Neuron (in vitro differentiated cells): ENCODE measurements around the gene TTC28.

Source experiments
- H2AFZ ChIP-seq: one replicate; pipeline ENCODE4 v1.6.1; 2013; ENCODE audit warnings: low read depth, mild to moderate bottlenecking, inconsistent platforms, low read length, moderate library complexity
- H3K27me3 ChIP-seq: one replicate; pipeline ENCODE4 v1.6.1; 2013; ENCODE audit warnings: low read length; ENCODE audit not compliant: insufficient read depth
- H3K36me3 ChIP-seq: one replicate; pipeline ENCODE4 v1.6.1; 2013; ENCODE audit warnings: low read length; ENCODE audit not compliant: insufficient read depth
- H3K4me1 ChIP-seq: one replicate; pipeline ENCODE4 v1.6.1; 2013; ENCODE audit warnings: low read length; ENCODE audit not compliant: insufficient read depth
- H3K4me3 ChIP-seq: 2 replicates; pipeline ENCODE4 v1.5.1; 2013; ENCODE audit warnings: mild to moderate bottlenecking, low read length, moderate library complexity
- H3K9me3 ChIP-seq: one replicate; pipeline ENCODE4 v1.6.1; 2013; ENCODE audit warnings: low read length

The TTC28 gene

GRCh38 chr22:28032861-28033260, 646.8 kb downstream of the TTC28 start:
- Histone ChIP-seq H2AFZ (no peak overlapping the region), H3K4me1 (peaks cover 6% of the 10 kb centered on the region), H3K36me3 (peaks cover 21% of the 10 kb centered on the region), H3K27me3 (no peaks in the 10 kb centered on the region), H3K9me3 (no peaks in the 10 kb centered on the region), H3K4me3 (no peak overlapping the region)

- H3K36me3 ChIP-seq = peaks cover 21% of the 10 kb centered on the region
- H3K9me3 ChIP-seq = no peaks in the 10 kb centered on the region
- no peak overlapping the region for H3K4me3 ChIP-seq
- H3K27me3 ChIP-seq = no peaks in the 10 kb centered on the region
- H2AFZ ChIP-seq = no peak overlapping the region
- H3K4me1 ChIP-seq = peaks cover 15% of the 10 kb centered on the region
These were observed 648.2 kb downstream of the TTC28 start for GRCh38 chr22:28031383-28031922.

- H3K4me3 ChIP-seq = no peak overlapping the region
- no peak overlapping the region for H2AFZ ChIP-seq
- H3K36me3 ChIP-seq = peaks cover 27% of the 10 kb centered on the region
- peaks cover 15% of the 10 kb centered on the region for H3K4me1 ChIP-seq
- H3K9me3 ChIP-seq = no peaks in the 10 kb centered on the region
- no peaks in the 10 kb centered on the region for H3K27me3 ChIP-seq
These were observed 649.2 kb downstream of the TTC28 start for GRCh38 chr22:28030473-28030872.

GRCh38 chr22:28029956-28030355, 649.7 kb downstream of the TTC28 start:
- H3K4me1 ChIP-seq = peaks cover 15% of the 10 kb centered on the region
- peaks cover 27% of the 10 kb centered on the region for H3K36me3 ChIP-seq
- no peak overlapping the region for H2AFZ ChIP-seq
- no peaks in the 10 kb centered on the region for H3K9me3 ChIP-seq
- H3K4me3 ChIP-seq = no peak overlapping the region
- H3K27me3 ChIP-seq = no peaks in the 10 kb centered on the region

- H3K36me3 ChIP-seq = peaks cover 27% of the 10 kb centered on the region
- no peak overlapping the region for H2AFZ ChIP-seq
- H3K27me3 ChIP-seq = no peaks in the 10 kb centered on the region
- no peaks in the 10 kb centered on the region for H3K9me3 ChIP-seq
- H3K4me1 ChIP-seq = peaks cover 15% of the 10 kb centered on the region
- H3K4me3 ChIP-seq = no peak overlapping the region
These were observed 650.3 kb downstream of the TTC28 start for GRCh38 chr22:28029201-28029948.

GRCh38 chr22:28027453-28028448, 651.9 kb downstream of the TTC28 start:
- H3K4me3 ChIP-seq = no peak overlapping the region
- H3K36me3 ChIP-seq = peaks cover 27% of the 10 kb centered on the region
- no peaks in the 10 kb centered on the region for H3K27me3 ChIP-seq
- no peak overlapping the region for H2AFZ ChIP-seq
- H3K9me3 ChIP-seq = no peaks in the 10 kb centered on the region
- H3K4me1 ChIP-seq = peaks cover 15% of the 10 kb centered on the region

- H2AFZ ChIP-seq = no peak overlapping the region
- H3K4me3 ChIP-seq = no peak overlapping the region
- no peaks in the 10 kb centered on the region for H3K27me3 ChIP-seq
- H3K9me3 ChIP-seq = no peaks in the 10 kb centered on the region
- peaks cover 27% of the 10 kb centered on the region for H3K36me3 ChIP-seq
- H3K4me1 ChIP-seq = peaks cover 30% of the 10 kb centered on the region
These were observed 653.6 kb downstream of the TTC28 start for GRCh38 chr22:28025866-28026575.

- peaks cover 37% of the 10 kb centered on the region for H3K4me1 ChIP-seq
- H3K9me3 ChIP-seq = no peaks in the 10 kb centered on the region
- no peak overlapping the region for H3K4me3 ChIP-seq
- no peaks in the 10 kb centered on the region for H3K27me3 ChIP-seq
- H2AFZ ChIP-seq = no peak overlapping the region
- peaks cover 27% of the 10 kb centered on the region for H3K36me3 ChIP-seq
These were observed 654.3 kb downstream of the TTC28 start for GRCh38 chr22:28025333-28025732.

- H3K4me1 ChIP-seq = peaks cover 36% of the 10 kb centered on the region
- H3K9me3 ChIP-seq = no peaks in the 10 kb centered on the region
- H3K36me3 ChIP-seq = peaks cover 19% of the 10 kb centered on the region
- H3K27me3 ChIP-seq = no peaks in the 10 kb centered on the region
- H3K4me3 ChIP-seq = no peak overlapping the region
- H2AFZ ChIP-seq = no peak overlapping the region
These were observed 655.2 kb downstream of the TTC28 start for GRCh38 chr22:28024422-28024888.

GRCh38 chr22:28023774-28024173, 655.9 kb downstream of the TTC28 start:
- H3K36me3 ChIP-seq = peaks cover 12% of the 10 kb centered on the region
- H3K9me3 ChIP-seq = no peaks in the 10 kb centered on the region
- H3K4me1 ChIP-seq = peaks cover 36% of the 10 kb centered on the region
- H3K4me3 ChIP-seq = no peak overlapping the region
- H3K27me3 ChIP-seq = no peaks in the 10 kb centered on the region
- H2AFZ ChIP-seq = no peak overlapping the region

GRCh38 chr22:28023036-28023435, 656.6 kb downstream of the TTC28 start:
- Histone ChIP-seq H3K4me1 (peaks cover 36% of the 10 kb centered on the region), H3K4me3 (no peak overlapping the region), H3K27me3 (no peaks in the 10 kb centered on the region)

GRCh38 chr22:28021998-28022660, 657.5 kb downstream of the TTC28 start:
- H3K27me3 ChIP-seq = no peaks in the 10 kb centered on the region
- H3K4me1 ChIP-seq = peaks cover 27% of the 10 kb centered on the region
- H3K9me3 ChIP-seq = no peaks in the 10 kb centered on the region
- H3K4me3 ChIP-seq = no peak overlapping the region
- no peak overlapping the region for H2AFZ ChIP-seq
- H3K36me3 ChIP-seq = peaks cover 6% of the 10 kb centered on the region

More at GRCh38 chr22:28023036-28023435, 656.6 kb downstream of the TTC28 start:
- H2AFZ ChIP-seq = no peak overlapping the region
- peaks cover 6% of the 10 kb centered on the region for H3K36me3 ChIP-seq
- H3K9me3 ChIP-seq = no peaks in the 10 kb centered on the region
